OCI-LY7 (cell line): ENCODE measurements around the gene GSC2. TPM values are rescaled to one million over a fixed set of nuclear protein-coding genes. Genes with fewer than 3 reads are reported as not detected.

Experiments used
- BruUV-seq: library from RNA; stranded (reverse); fragments of 400-500 nt; replicated peaks from 2 replicates; lab custom pipeline; 2021; lab: Mats Ljungman, UMichigan
- CTCF ChIA-PET: fragments of 300-600 bp; sonication (Branson Sonifier 250); formaldehyde crosslinking; loops from one replicate; lab custom pipeline; 2022; ENCODE audit warnings: antibody characterized with exemption; ENCODE audit not compliant: unreplicated experiment; lab: Charles Lee
- POLR2A ChIA-PET: fragments of 300-600 bp; sonication (Branson Sonifier 250); formaldehyde crosslinking; loops from one replicate; lab custom pipeline; 2022; ENCODE audit warnings: antibody characterized with exemption; lab: Charles Lee
- DNase-seq: peaks from one replicate; pipeline ENCODE4 v3.0.0-alpha.2; 2015; ENCODE audit warnings: low spot score
- H2AFZ ChIP-seq: fragments of 200-600 bp; sonication (generic), shearing (Covaris generic); 2 replicates; pipeline ENCODE4 v1.6.1; 2014; ENCODE audit warnings: mild to moderate bottlenecking, antibody characterized with exemption, low read length, moderate library complexity
- H3K27ac ChIP-seq: fragments of 200-600 bp; sonication (generic); 2 replicates; pipeline ENCODE4 v1.5.1; 2014; ENCODE audit warnings: mixed run types, low read depth, mild to moderate bottlenecking, moderate library complexity, low read length, inconsistent platforms; ENCODE audit not compliant: poor library complexity, severe bottlenecking
- H3K36me3 ChIP-seq: fragments of 200-600 bp; sonication (generic); 2 replicates; pipeline ENCODE4 v1.6.1; 2014; ENCODE audit warnings: mild to moderate bottlenecking, antibody characterized with exemption, low read length, moderate library complexity, mixed read lengths; ENCODE audit not compliant: insufficient read depth
- H3K4me1 ChIP-seq: fragments of 200-600 bp; sonication (generic); 2 replicates; pipeline ENCODE4 v1.5.1; 2014; ENCODE audit warnings: mild to moderate bottlenecking, low read length; ENCODE audit not compliant: insufficient read depth, poor library complexity, severe bottlenecking
- H3K4me2 ChIP-seq: fragments of 200-600 bp; sonication (generic); 2 replicates; pipeline ENCODE4 v1.6.1; 2014; ENCODE audit warnings: mild to moderate bottlenecking, low read length
- H3K4me3 ChIP-seq: fragments of 200-600 bp; sonication (generic); 2 replicates; pipeline ENCODE4 v1.5.1; 2014; ENCODE audit warnings: mild to moderate bottlenecking, low read depth, low read length; ENCODE audit not compliant: poor library complexity, severe bottlenecking
- H3K79me2 ChIP-seq: fragments of 200-600 bp; sonication (generic); 2 replicates; pipeline ENCODE4 v1.6.1; 2016; ENCODE audit warnings: low read depth, mild to moderate bottlenecking, low read length, moderate library complexity, mixed read lengths; ENCODE audit not compliant: insufficient read depth
- H3K9me2 ChIP-seq: fragments of 200-600 bp; sonication (generic); 2 replicates; pipeline ENCODE4 v1.6.1; 2016; ENCODE audit warnings: mild to moderate bottlenecking, low read length, mixed read lengths; ENCODE audit not compliant: insufficient read depth
- H3K9me3 ChIP-seq: fragments of 200-600 bp; sonication (generic); 2 replicates; pipeline ENCODE4 v1.6.1; 2014; ENCODE audit warnings: mild to moderate bottlenecking, mixed run types, low read length, mixed read lengths
- H4K20me1 ChIP-seq: fragments of 200-600 bp; sonication (generic); 2 replicates; pipeline ENCODE4 v1.6.1; 2014; ENCODE audit warnings: mild to moderate bottlenecking, antibody characterized with exemption, low read length, moderate library complexity, mixed read lengths; ENCODE audit not compliant: insufficient read depth
- EZH2phosphoT487 ChIP-seq: fragments of 200-600 bp; sonication (generic); IDR thresholded peaks from 2 replicates; pipeline ENCODE4 v1.6.1; 2018; ENCODE audit warnings: low read depth, borderline replicate concordance, mild to moderate bottlenecking, mixed run types, antibody characterized with exemption, low read length, moderate library complexity, mixed read lengths
- intact Hi-C: fragments of 100-400 bp; cut with micrococcal nuclease; formaldehyde crosslinking; loops from one replicate; pipeline ENCODE4 v1.10.0; 2022; ENCODE audit not compliant: unreplicated experiment
- total RNA-seq, 2 experiments: library from RNA; depleted of rRNA in 1 of 2; stranded (reverse); fragments of >200 nt in 1 of 2; shearing (Covaris generic) in 1 of 2; gene quantifications; 2 replicates each; pipeline ENCODE4 v1.2.3, GENCODE V29; 2014 to 2022
- TF ChIP-seq, protein P1 (sequence below): fragments of 200-600 bp; sonication (generic); conservative IDR thresholded peaks from 2 replicates; pipeline ENCODE4 v1.5.1; 2014; ENCODE audit warnings: mild to moderate bottlenecking, antibody characterized with exemption, low read length, moderate library complexity, mixed read lengths

GSC2 gene
- total RNA-seq, 2 experiments from 2014 or later, result not detected

GRCh38 chr22:19178065-19178656 is 28.1 kb upstream of the GSC2 start:
- Histone ChIP-seq H3K36me3 (peaks cover 22% of the 10 kb centered on the region; the same call in 1 of the 2 replicates), H4K20me1 (no peaks in the 10 kb centered on the region), H3K9me2 (no peaks in the 10 kb centered on the region), H3K4me1 (peaks cover 70% of the 10 kb centered on the region), H2AFZ (peak overlapping the region; percentile 52), H3K9me3 (no peaks in the 10 kb centered on the region), H3K27ac (peak overlapping the region; percentile 48), H3K79me2 (peaks cover 32% of the 10 kb centered on the region), H3K4me2 (peak overlapping the region; percentile 96), H3K4me3 (peak overlapping the region; percentile 88)
- BruUV-seq, result no TSS peak
- ChIA-PET CTCF (interaction anchor here (0.6 to 1.0 kb wide), 3 partner anchors 9 to 221 kb away, joined by 3 to 12 read pairs (median 4); partner anchors contain the start of gene CLTCL1), POLR2A (interaction anchor here (0.6 to 1.8 kb wide), 4 partner anchors 16 to 301 kb away, joined by 3 to 8 read pairs (median 4); partner anchors contain the start of genes CDC45 and ESS2)
- peak; percentile 56 for DNase-seq
- intact Hi-C loops, result loop anchor here (5.0 kb wide), 3 partner anchors 114 to 269 kb away; partner anchors contain the start of genes C22orf39, CLTCL1, HIRA and MRPL40
- TF ChIP-seq EZH2phosphoT487, result no peak
- TF ChIP-seq, protein P1, sequence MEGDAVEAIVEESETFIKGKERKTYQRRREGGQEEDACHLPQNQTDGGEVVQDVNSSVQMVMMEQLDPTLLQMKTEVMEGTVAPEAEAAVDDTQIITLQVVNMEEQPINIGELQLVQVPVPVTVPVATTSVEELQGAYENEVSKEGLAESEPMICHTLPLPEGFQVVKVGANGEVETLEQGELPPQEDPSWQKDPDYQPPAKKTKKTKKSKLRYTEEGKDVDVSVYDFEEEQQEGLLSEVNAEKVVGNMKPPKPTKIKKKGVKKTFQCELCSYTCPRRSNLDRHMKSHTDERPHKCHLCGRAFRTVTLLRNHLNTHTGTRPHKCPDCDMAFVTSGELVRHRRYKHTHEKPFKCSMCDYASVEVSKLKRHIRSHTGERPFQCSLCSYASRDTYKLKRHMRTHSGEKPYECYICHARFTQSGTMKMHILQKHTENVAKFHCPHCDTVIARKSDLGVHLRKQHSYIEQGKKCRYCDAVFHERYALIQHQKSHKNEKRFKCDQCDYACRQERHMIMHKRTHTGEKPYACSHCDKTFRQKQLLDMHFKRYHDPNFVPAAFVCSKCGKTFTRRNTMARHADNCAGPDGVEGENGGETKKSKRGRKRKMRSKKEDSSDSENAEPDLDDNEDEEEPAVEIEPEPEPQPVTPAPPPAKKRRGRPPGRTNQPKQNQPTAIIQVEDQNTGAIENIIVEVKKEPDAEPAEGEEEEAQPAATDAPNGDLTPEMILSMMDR, result no peak

- BruUV-seq, result no TSS peak
These were observed 27.3 kb upstream of the GSC2 start for GRCh38 chr22:19177164-19178064.

More at GRCh38 chr22:19177164-19178064, 27.3 kb upstream of the GSC2 start:
- CTCF ChIA-PET, result interaction anchor here (0.8 kb wide), 1 partner anchor 114 kb away, joined by 4 read pairs; the partner anchor contains the start of gene CLTCL1
- Histone ChIP-seq H3K9me2 (no peaks in the 10 kb centered on the region), H3K4me1 (peaks cover 67% of the 10 kb centered on the region), H4K20me1 (0 out of 2 replicates have a peak, but pooled peaks cover 2% of the 10 kb centered on the region), H2AFZ (no peak overlapping the region), H3K79me2 (peaks cover 39% of the 10 kb centered on the region), H3K4me2 (peak overlapping the region; percentile 96), H3K9me3 (no peaks in the 10 kb centered on the region), H3K4me3 (peak overlapping the region; percentile 88), H3K27ac (peak overlapping the region; percentile 48), H3K36me3 (peaks cover 22% of the 10 kb centered on the region; the same call in 1 of the 2 replicates)
- intact Hi-C loops, result loop anchor here (5.0 kb wide), 3 partner anchors 115 to 270 kb away; partner anchors contain the start of genes C22orf39, CLTCL1, HIRA and MRPL40
- TF ChIP-seq, protein P1, result no peak
- TF ChIP-seq EZH2phosphoT487, result no peak
- no peak for DNase-seq
- POLR2A ChIA-PET, result interaction anchor here (1.2 kb wide), 1 partner anchor 16 kb away, joined by 4 read pairs; no protein-coding TSS in a partner anchor
